K562 (cell line): ENCODE data around the gene GOLGA8J. TPM values are rescaled to one million over a fixed set of nuclear protein-coding genes. Genes with fewer than 3 reads are reported as not detected.

Experiments
- ATAC-seq: fragments of 200-7000 bp; cut with Tn5 transposase; 3 replicates; pipeline ENCODE4 v1.9.1; 2020; ENCODE audit warnings: moderate library complexity
- BruUV-seq: library from RNA; stranded (reverse); fragments of 400-500 nt; replicated peaks from 2 replicates; lab custom pipeline; 2021; lab: Mats Ljungman, UMichigan
- CTCF ChIA-PET: fragments of 300-600 bp; formaldehyde crosslinking; extraction: SDS; loops from one replicate; lab custom pipeline; 2021; ENCODE audit warnings: low intra/inter-chr PET ratio; lab: Yijun Ruan, JAX
- POLR2A ChIA-PET: fragments of 300-600, 350-650 bp; sonication (Branson Sonifier 250); formaldehyde crosslinking; extraction: SDS; loops from one replicate; lab custom pipeline; 2021; ENCODE audit warnings: antibody characterized with exemption, inconsistent platforms; lab: Yijun Ruan, JAX
- DNase-seq, 4 experiments: peaks; one replicate each; pipeline versions ENCODE4 v3.0.0 to v3.0.0-alpha.2; 2011 to 2018; ENCODE audit warnings: low spot score in 3 of 4, mixed read lengths in 3 of 4; ENCODE audit errors: extremely low read depth in 1 of 4
- FAIRE-seq: peaks from 2 replicates; lab custom pipeline; 2011; peaks lifted over from hg19 to GRCh38; lab: Jason Lieb, UNC
- H2AFZ ChIP-seq: 2 replicates; pipeline ENCODE4 v1.6.0; 2011; ENCODE audit warnings: low read depth, low read length, control low read depth, inconsistent platforms
- H3K27ac ChIP-seq: fragments of 200-600 bp; 3 replicates; pipeline ENCODE4 v1.8.0; 2011; ENCODE audit warnings: low read depth, mild to moderate bottlenecking, control low read depth, inconsistent platforms, low read length, moderate library complexity, mixed read lengths; ENCODE audit errors: extremely low read depth
- H3K27me3 ChIP-seq, 2 experiments: fragments of 300-600 bp in 1 of 2; 2 replicates in 1 of 2; 3 replicates in 1 of 2; pipeline versions ENCODE4 v1.6.0 to v1.8.0; 2011; ENCODE audit warnings: inconsistent platforms in 2 of 2, low read length in 2 of 2, mild to moderate bottlenecking in 1 of 2, mixed read lengths in 1 of 2, moderate library complexity in 1 of 2; ENCODE audit not compliant: control insufficient read depth in 2 of 2, insufficient read depth in 2 of 2
- H3K36me3 ChIP-seq: fragments of 300-600 bp; 3 replicates; pipeline ENCODE4 v1.8.0; 2011; ENCODE audit warnings: mild to moderate bottlenecking, low read length, inconsistent platforms; ENCODE audit not compliant: control insufficient read depth, insufficient read depth
- H3K4me1 ChIP-seq, 2 experiments: fragments of 200-600 bp in 1 of 2; replicated peaks in 1 of 2; 2 replicates in 1 of 2; 3 replicates in 1 of 2; pipeline versions ENCODE4 v1.5.1 to v1.8.0; 2011; ENCODE audit warnings: inconsistent platforms in 2 of 2, low read length in 2 of 2, mild to moderate bottlenecking in 1 of 2, mixed read lengths in 1 of 2, moderate library complexity in 1 of 2; ENCODE audit not compliant: control insufficient read depth in 2 of 2, insufficient read depth in 2 of 2
- H3K4me2 ChIP-seq: 2 replicates; pipeline ENCODE4 v1.6.1; 2011; ENCODE audit warnings: low read length, control low read depth, inconsistent platforms, mixed read lengths; ENCODE audit not compliant: insufficient read depth
- H3K4me3 ChIP-seq: fragments of 200-600 bp; sonication (generic), shearing (Covaris generic); 2 replicates; pipeline ENCODE4 v1.5.1; 2016; ENCODE audit warnings: control low read depth, inconsistent platforms
- H3K79me2 ChIP-seq: fragments of 200-600 bp; 3 replicates; pipeline ENCODE4 v1.8.0; 2011; ENCODE audit warnings: low read length, inconsistent platforms; ENCODE audit not compliant: control insufficient read depth, insufficient read depth
- H3K9ac ChIP-seq, 2 experiments: 2 replicates each; pipeline versions ENCODE4 v1.6.0 to v1.6.1; 2011; ENCODE audit warnings: low read depth in 2 of 2, low read length in 2 of 2, control low read depth in 1 of 2, inconsistent platforms in 1 of 2, mild to moderate bottlenecking in 1 of 2, mixed read lengths in 1 of 2; ENCODE audit not compliant: insufficient read depth in 1 of 2
- H3K9me1 ChIP-seq: one replicate; pipeline ENCODE4 v1.6.0; 2011; ENCODE audit warnings: inconsistent platforms, mild to moderate bottlenecking, low read length, moderate library complexity; ENCODE audit not compliant: control insufficient read depth, insufficient read depth
- H3K9me3 ChIP-seq: replicated peaks from 2 replicates; pipeline ENCODE4 v1.5.1; 2011; ENCODE audit warnings: low read depth, low read length, inconsistent platforms; ENCODE audit not compliant: control insufficient read depth, insufficient read depth
- H4K20me1 ChIP-seq: replicated peaks from 2 replicates; pipeline ENCODE4 v1.6.1; 2011; ENCODE audit warnings: low read length, inconsistent platforms, mixed read lengths; ENCODE audit not compliant: control insufficient read depth, insufficient read depth
- CEBPG ChIP-seq, 3 experiments: fragments of 200-800 bp in 1 of 3; sonication (Bioruptor generic) in 1 of 3; sonication (generic) in 1 of 3; formaldehyde crosslinking in 1 of 3; IDR thresholded peaks in 2 of 3; conservative IDR thresholded peaks in 1 of 3; 2 replicates each; pipeline versions ENCODE4 v1.6.1 to v1.8.0; 2016 to 2022; ENCODE audit warnings: missing compliant biosample characterization in 2 of 3, missing genetic modification characterization in 2 of 3, mild to moderate bottlenecking in 1 of 3, missing genetic modification reagents in 1 of 3
- FOXK1 ChIP-seq: sonication (generic); formaldehyde crosslinking; IDR thresholded peaks from 2 replicates; pipeline ENCODE4 v1.8.0; 2022; ENCODE audit warnings: missing genetic modification reagents, mild to moderate bottlenecking, borderline replicate concordance
- KDM4B ChIP-seq, 2 experiments: fragments of 450-650 bp in 1 of 2; sonication (generic) in 1 of 2; IDR thresholded peaks; 2 replicates each; pipeline ENCODE4 v1.6.1; 2016 to 2017; ENCODE audit warnings: borderline replicate concordance in 2 of 2, antibody characterized with exemption in 1 of 2, low read depth in 1 of 2, mild to moderate bottlenecking in 1 of 2
- SIX5 ChIP-seq, 2 experiments: IDR thresholded peaks; 2 replicates each; pipeline ENCODE4 v1.6.1; 2011; ENCODE audit warnings: low read length in 2 of 2, borderline replicate concordance in 1 of 2, low read depth in 1 of 2, mild to moderate bottlenecking in 1 of 2, moderate library complexity in 1 of 2; ENCODE audit not compliant: insufficient read depth in 1 of 2
- TRIM25 ChIP-seq: fragments of 450-650 bp; IDR thresholded peaks from 2 replicates; pipeline ENCODE4 v1.7.0; 2016; ENCODE audit warnings: borderline replicate concordance
- WGBS: fragments of 100-300 bp; shearing (Covaris generic); methylation state at CpG from one replicate; pipeline ENCODE4 v1.1.6; 2016; ENCODE audit warnings: low coverage, mixed read lengths; ENCODE audit not compliant: insufficient coverage; ENCODE audit errors: missing lambda C conversion rate; 5-methylcytosine and 5-hydroxymethylcytosine counted together
- in situ Hi-C: fragments of 300-500 bp; cut with MboI; formaldehyde crosslinking; loops from 4 replicates; pipeline ENCODE4 v1.15.0; 2018; ENCODE audit warnings: inconsistent platforms, mixed read lengths
- intact Hi-C: fragments of 100-400 bp; cut with micrococcal nuclease; formaldehyde crosslinking; loops from 2 replicates; pipeline ENCODE4 v1.14.2; 2022
- polyA plus RNA-seq, 8 experiments: library from polyadenylated mRNA; depleted of rRNA in 4 of 8; stranded (reverse) in 5 of 8; unstranded in 3 of 8; fragments of >200 nt; fragmentation: Nextera tagmentation in 2 of 8; fragmentation: Illumina TruSeq in 1 of 8; extraction: Ambion mirVana in 2 of 8; extraction: Trizol in 1 of 8; gene quantifications; 2 replicates each; pipeline versions ENCODE4 v1.2.1 to v1.2.3, GENCODE V29; 2011 to 2014; ENCODE audit warnings: inconsistent platforms in 1 of 8, missing spikeins in 1 of 8
- total RNA-seq, 7 experiments: library from RNA; depleted of rRNA in 6 of 7; stranded (reverse); fragments of >200 nt in 6 of 7; fragmentation: Illumina TruSeq in 2 of 7; extraction: Trizol in 2 of 7; gene quantifications; 2 replicates each; pipeline versions ENCODE4 v1.2.1 to v1.2.3, GENCODE V29; 2011 to 2021; ENCODE audit warnings: low replicate concordance in 1 of 7
- TF ChIP-seq, protein P1 (sequence below): fragments of 450-650 bp; IDR thresholded peaks from 2 replicates; pipeline ENCODE4 v1.6.1; 2016; ENCODE audit warnings: low read depth
- TF ChIP-seq, protein P2 (sequence below): sonication (generic); formaldehyde crosslinking; IDR thresholded peaks from 2 replicates; pipeline ENCODE4 v1.8.1; 2022; ENCODE audit warnings: missing genetic modification reagents

Gene GOLGA8J
- total and polyA plus RNA-seq, 9 of the 15 experiments (the other 6 are each of a cell fraction or from before 2014, with no cell fraction given): not detected

GRCh38 chr15:30065025-30065801 is 17.5 kb upstream of the GOLGA8J start:
- Histone ChIP-seq H3K36me3 (no peaks in the 10 kb centered on the region), H3K9me3 (no peaks in the 10 kb centered on the region), H3K9me1 (no peaks in the 10 kb centered on the region), H3K4me1 (no peaks in the 10 kb centered on the region), H2AFZ (no peak overlapping the region), H3K27ac (no peak overlapping the region), H4K20me1 (no peaks in the 10 kb centered on the region), H3K79me2 (no peaks in the 10 kb centered on the region), H3K27me3 (peaks cover 0 to 3% of the 10 kb centered on the region in 2 experiments; a peak in 1 of 5 replicates), H3K9ac (no peak overlapping the region), H3K4me3 (no peak overlapping the region), H3K4me2 (no peak overlapping the region)
- ChIA-PET CTCF (no interaction called here), POLR2A (no interaction called here)
- BruUV-seq: no TSS peak
- no peak for DNase-seq
- ATAC-seq: no peak
- in situ Hi-C loops (loop anchor here (25.0 kb wide), 1 partner anchor 522 kb away; no protein-coding TSS in a partner anchor), intact Hi-C loops (no loop called here)
- TF ChIP-seq, protein P1, sequence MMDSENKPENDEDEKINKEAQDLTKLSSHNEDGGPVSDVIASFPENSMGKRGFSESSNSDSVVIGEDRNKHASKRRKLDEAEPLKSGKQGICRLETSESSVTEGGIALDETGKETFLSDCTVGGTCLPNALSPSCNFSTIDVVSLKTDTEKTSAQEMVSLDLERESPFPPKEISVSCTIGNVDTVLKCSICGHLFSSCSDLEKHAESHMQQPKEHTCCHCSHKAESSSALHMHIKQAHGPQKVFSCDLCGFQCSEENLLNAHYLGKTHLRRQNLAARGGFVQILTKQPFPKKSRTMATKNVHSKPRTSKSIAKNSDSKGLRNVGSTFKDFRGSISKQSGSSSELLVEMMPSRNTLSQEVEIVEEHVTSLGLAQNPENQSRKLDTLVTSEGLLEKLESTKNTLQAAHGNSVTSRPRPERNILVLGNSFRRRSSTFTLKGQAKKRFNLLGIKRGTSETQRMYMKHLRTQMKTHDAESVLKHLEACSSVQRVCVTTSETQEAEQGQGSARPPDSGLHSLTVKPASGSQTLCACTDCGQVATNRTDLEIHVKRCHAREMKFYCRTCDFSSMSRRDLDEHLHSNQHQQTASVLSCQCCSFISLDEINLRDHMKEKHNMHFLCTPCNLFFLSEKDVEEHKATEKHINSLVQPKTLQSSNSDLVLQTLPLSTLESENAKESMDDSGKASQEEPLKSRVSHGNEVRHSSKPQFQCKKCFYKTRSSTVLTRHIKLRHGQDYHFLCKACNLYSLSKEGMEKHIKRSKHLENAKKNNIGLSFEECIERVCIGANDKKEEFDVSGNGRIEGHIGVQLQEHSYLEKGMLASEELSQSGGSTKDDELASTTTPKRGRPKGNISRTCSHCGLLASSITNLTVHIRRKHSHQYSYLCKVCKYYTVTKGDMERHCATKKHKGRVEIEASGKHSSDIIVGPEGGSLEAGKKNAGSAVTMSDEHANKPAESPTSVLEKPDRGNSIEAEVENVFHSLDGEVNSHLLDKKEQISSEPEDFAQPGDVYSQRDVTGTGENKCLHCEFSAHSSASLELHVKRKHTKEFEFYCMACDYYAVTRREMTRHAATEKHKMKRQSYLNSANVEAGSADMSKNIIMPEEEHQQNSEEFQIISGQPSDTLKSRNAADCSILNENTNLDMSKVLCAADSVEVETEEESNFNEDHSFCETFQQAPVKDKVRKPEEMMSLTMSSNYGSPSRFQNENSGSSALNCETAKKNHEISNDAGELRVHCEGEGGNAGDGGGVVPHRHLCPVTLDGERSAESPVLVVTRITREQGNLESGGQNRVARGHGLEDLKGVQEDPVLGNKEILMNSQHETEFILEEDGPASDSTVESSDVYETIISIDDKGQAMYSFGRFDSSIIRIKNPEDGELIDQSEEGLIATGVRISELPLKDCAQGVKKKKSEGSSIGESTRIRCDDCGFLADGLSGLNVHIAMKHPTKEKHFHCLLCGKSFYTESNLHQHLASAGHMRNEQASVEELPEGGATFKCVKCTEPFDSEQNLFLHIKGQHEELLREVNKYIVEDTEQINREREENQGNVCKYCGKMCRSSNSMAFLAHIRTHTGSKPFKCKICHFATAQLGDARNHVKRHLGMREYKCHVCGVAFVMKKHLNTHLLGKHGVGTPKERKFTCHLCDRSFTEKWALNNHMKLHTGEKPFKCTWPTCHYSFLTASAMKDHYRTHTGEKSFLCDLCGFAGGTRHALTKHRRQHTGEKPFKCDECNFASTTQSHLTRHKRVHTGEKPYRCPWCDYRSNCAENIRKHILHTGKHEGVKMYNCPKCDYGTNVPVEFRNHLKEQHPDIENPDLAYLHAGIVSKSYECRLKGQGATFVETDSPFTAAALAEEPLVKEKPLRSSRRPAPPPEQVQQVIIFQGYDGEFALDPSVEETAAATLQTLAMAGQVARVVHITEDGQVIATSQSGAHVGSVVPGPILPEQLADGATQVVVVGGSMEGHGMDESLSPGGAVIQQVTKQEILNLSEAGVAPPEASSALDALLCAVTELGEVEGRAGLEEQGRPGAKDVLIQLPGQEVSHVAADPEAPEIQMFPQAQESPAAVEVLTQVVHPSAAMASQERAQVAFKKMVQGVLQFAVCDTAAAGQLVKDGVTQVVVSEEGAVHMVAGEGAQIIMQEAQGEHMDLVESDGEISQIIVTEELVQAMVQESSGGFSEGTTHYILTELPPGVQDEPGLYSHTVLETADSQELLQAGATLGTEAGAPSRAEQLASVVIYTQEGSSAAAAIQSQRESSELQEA: no peak
- no peak for TF ChIP-seq FOXK1 (CRISPR knock-in tag)
- no peak for TF ChIP-seq CEBPG (CRISPR knock-in tag; IDR thresholded peaks at IDR 0.05)
- TF ChIP-seq CEBPG (tag; conservative IDR thresholded peaks at IDR 0.05 in 1 of 2, IDR thresholded peaks at IDR 0.05 in 1 of 2): 0 out of 4 replicates have a peak, but pooled peaks of 1 of the 2 experiments have one; percentile 28
- no peak for TF ChIP-seq TRIM25
- no peak for TF ChIP-seq SIX5 (IDR thresholded peaks at IDR 0.05; ENCODE audit: borderline replicate concordance in 1 of 2, insufficient read depth in 1 of 2, low read depth in 1 of 2, low read length in 2 of 2)
- TF ChIP-seq KDM4B (IDR thresholded peaks at IDR 0.05; ENCODE audit: borderline replicate concordance in 2 of 2, low read depth in 1 of 2): no peak
- TF ChIP-seq, protein P2, sequence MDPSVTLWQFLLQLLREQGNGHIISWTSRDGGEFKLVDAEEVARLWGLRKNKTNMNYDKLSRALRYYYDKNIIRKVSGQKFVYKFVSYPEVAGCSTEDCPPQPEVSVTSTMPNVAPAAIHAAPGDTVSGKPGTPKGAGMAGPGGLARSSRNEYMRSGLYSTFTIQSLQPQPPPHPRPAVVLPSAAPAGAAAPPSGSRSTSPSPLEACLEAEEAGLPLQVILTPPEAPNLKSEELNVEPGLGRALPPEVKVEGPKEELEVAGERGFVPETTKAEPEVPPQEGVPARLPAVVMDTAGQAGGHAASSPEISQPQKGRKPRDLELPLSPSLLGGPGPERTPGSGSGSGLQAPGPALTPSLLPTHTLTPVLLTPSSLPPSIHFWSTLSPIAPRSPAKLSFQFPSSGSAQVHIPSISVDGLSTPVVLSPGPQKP: no peak
- FAIRE-seq: no peak
- 2% methylated on average over 12 of the region's 12 CpGs for WGBS
